Measurements from ENCODE around the gene C15orf39. TPM values are rescaled to one million over a fixed set of nuclear protein-coding genes. Genes with fewer than 3 reads are reported as not detected.

C15orf39 gene
- total RNA-seq, 2 donors from 2014 or later: 17.9 to 96.3 TPM

- H3K9me3 ChIP-seq: no peaks in the 10 kb centered on the region
- H3K4me3 ChIP-seq: no peak overlapping the region
- WGBS: 14% methylated on average over 13 of the region's 13 CpGs
- TF ChIP-seq CTCF (IDR thresholded peaks at IDR 0.05): no peak
- no peaks in the 10 kb centered on the region for H3K4me1 ChIP-seq (replicated peaks)
- intact Hi-C loops (cut with DNase I): no loop called here
- DNase-seq (ENCODE audit: low spot score): no peak
- H3K27ac ChIP-seq: no peak overlapping the region
- no peaks in the 10 kb centered on the region for H3K36me3 ChIP-seq
- no peaks in the 10 kb centered on the region for H3K27me3 ChIP-seq (replicated peaks; ENCODE audit: insufficient read depth)
Measured at GRCh38 chr15:75195122-75195765, 6.4 kb upstream of the C15orf39 start.

GRCh38 chr15:75195766-75196241, 5.9 kb upstream of the C15orf39 start:
- peaks cover under 1% of the 10 kb centered on the region for H3K4me1 ChIP-seq (replicated peaks)
- no peak overlapping the region for H3K27ac ChIP-seq
- no peak overlapping the region for H3K4me3 ChIP-seq
- no peaks in the 10 kb centered on the region for H3K36me3 ChIP-seq
- WGBS: 43% methylated on average over 14 of the region's 14 CpGs
- DNase-seq (ENCODE audit: low spot score): no peak
- no peaks in the 10 kb centered on the region for H3K9me3 ChIP-seq
- H3K27me3 ChIP-seq (replicated peaks; ENCODE audit: insufficient read depth): no peaks in the 10 kb centered on the region
- intact Hi-C loops (cut with DNase I): no loop called here
- no peak for TF ChIP-seq CTCF (IDR thresholded peaks at IDR 0.05)
- TF ChIP-seq POLR2A (IDR thresholded peaks at IDR 0.05): no peak
- no peak for TF ChIP-seq POLR2AphosphoS5 (IDR thresholded peaks at IDR 0.05)

GRCh38 chr15:75197062-75197630, 4.5 kb upstream of the C15orf39 start:
- TF ChIP-seq POLR2A (IDR thresholded peaks at IDR 0.05) (no peak), POLR2AphosphoS5 (IDR thresholded peaks at IDR 0.05) (no peak), CTCF (IDR thresholded peaks at IDR 0.05) (no peak)
- DNase-seq (ENCODE audit: low spot score): no peak
- Histone ChIP-seq H3K9me3 (no peaks in the 10 kb centered on the region), H3K36me3 (no peaks in the 10 kb centered on the region), H3K4me1 (replicated peaks) (peaks cover 7% of the 10 kb centered on the region), H3K4me3 (no peak overlapping the region), H3K27ac (no peak overlapping the region), H3K27me3 (replicated peaks; ENCODE audit: insufficient read depth) (no peaks in the 10 kb centered on the region)
- intact Hi-C loops (cut with DNase I): no loop called here
- 83% methylated on average over 4 of the region's 4 CpGs for WGBS

- Histone ChIP-seq H3K36me3 (no peaks in the 10 kb centered on the region), H3K4me3 (no peak overlapping the region), H3K9me3 (no peaks in the 10 kb centered on the region), H3K27ac (no peak overlapping the region), H3K4me1 (replicated peaks) (peaks cover 7% of the 10 kb centered on the region), H3K27me3 (replicated peaks; ENCODE audit: insufficient read depth) (no peaks in the 10 kb centered on the region)
- 87% methylated on average over 3 of the region's 3 CpGs for WGBS
- intact Hi-C loops (cut with DNase I): no loop called here
- TF ChIP-seq POLR2A (IDR thresholded peaks at IDR 0.05) (no peak), CTCF (IDR thresholded peaks at IDR 0.05) (no peak)
- DNase-seq (ENCODE audit: low spot score): no peak
Measured at GRCh38 chr15:75198560-75199356, 2.9 kb upstream of the C15orf39 start.

Measured in prostate gland (tissue), 2 donors.